Measurements from ENCODE around the gene MLYCD.

The MLYCD gene

DNA sequence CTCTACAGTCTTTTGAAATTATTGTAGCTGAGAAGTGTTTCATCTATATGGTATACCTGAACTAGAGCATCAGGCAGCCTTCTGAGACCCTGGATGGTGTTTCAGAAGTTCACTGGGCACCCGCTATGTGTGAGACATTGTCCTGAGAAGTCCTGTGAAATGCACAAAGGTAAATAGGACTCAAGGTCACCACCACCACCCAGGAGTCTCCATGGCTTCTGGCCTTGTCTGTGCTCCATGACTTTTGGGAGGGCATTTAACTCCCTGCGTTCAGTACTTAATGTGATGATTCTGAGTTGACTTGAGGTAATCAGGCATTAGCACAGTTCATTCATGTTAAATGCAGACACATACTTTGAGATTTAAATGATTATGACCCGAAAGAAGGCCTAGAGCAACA, 1.1 kb downstream of the MLYCD start:
- ATAC-seq, result no peak

DNA sequence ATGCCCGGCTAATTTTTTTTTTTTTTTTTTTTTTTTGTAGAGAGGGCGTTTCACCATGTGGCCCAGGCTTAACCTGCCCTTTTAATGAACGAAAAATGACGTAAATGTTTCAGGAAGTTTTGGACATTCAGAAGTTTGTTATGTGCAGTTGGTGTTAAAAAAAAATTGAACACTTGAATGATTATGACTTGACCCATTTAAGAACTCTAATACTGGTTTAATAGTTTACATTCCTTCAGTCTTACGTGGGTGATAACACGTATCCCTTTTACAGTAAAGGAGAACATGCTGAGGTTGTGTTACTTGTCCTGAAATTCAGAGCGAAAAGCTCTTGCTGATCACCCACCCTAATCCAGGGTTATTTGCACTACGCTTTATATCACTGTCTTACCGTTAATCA, 1.7 kb downstream of the MLYCD start:
- ATAC-seq, result no peak

- no peak for ATAC-seq
Measured at GRCh38 chr16:83901101-83901500, 2.2 kb downstream of the MLYCD start.

DNA sequence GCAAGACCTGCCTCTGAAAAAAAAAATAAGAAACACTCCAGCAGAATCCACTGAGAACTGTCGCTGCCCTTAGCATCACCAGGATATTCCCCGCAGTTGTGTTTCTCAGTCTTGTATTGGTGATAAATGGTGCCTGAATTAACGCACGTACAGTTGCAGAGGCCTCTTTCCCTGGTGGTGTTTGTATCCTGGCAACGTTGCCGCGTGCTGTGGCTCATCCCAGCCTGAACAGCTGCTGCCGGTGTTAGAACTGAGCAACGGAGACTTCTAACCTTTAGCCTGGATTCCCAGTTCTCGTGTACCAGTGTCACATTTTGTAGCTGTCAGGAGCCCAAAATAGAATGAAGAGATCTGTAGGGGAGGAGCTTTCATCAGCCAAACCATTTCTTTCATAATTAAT, 4.8 kb downstream of the MLYCD start:
- no peak for ATAC-seq

GRCh38 chr16:83906683-83907082, 7.8 kb downstream of the MLYCD start:
- ATAC-seq, result no peak

GRCh38 chr16:83907111-83907510, 8.2 kb downstream of the MLYCD start:
- ATAC-seq, result no peak

- ATAC-seq, result no peak
Measured at GRCh38 chr16:83907631-83908250, 8.8 kb downstream of the MLYCD start.

- ATAC-seq, result no peak
Measured at GRCh38 chr16:83908798-83909197, 9.9 kb downstream of the MLYCD start.

DNA sequence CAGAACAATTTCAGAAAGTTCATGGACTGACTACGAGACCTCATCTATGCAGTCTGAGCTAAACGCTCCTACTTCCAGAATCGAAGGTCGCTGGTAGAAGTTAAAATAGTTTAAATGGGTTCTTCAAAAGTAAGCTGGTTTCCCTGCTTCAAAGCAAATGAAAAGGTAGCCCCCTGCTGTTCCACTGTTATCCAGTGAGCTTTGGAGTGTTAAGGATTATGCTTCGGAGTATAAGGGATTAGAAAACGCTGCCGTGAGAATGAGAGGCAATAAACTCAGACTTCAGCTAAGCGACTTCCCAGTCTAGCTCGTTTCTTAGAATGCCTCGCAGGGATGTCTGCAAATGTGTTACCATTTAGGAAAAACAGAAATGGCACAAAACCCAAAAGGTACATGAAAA, 12.4 kb downstream of the MLYCD start:
- ATAC-seq, result no peak

GRCh38 chr16:83912519-83913244, 13.8 kb downstream of the MLYCD start:
- ATAC-seq, result no peak

DNA sequence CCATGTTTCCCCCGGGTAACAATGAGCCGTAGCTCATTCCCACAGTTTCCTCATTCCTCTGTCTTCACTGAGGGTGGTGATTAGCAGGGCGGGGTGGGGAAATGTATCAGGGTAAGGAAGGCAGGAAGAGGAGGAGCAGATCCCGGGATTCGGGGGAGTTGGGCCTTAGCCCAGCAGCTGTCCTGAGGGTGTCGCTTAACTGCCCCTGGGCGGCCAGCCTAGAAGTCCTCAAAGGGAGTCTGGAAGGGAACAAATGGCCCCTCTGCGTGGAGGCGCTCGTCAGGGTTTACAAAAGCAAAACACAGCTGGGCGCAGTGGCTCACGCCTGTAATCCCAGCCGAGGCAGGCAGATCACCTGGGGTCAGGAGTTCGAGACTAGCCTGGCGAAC, 14.3 kb downstream of the MLYCD start:
- no peak for ATAC-seq

DNA sequence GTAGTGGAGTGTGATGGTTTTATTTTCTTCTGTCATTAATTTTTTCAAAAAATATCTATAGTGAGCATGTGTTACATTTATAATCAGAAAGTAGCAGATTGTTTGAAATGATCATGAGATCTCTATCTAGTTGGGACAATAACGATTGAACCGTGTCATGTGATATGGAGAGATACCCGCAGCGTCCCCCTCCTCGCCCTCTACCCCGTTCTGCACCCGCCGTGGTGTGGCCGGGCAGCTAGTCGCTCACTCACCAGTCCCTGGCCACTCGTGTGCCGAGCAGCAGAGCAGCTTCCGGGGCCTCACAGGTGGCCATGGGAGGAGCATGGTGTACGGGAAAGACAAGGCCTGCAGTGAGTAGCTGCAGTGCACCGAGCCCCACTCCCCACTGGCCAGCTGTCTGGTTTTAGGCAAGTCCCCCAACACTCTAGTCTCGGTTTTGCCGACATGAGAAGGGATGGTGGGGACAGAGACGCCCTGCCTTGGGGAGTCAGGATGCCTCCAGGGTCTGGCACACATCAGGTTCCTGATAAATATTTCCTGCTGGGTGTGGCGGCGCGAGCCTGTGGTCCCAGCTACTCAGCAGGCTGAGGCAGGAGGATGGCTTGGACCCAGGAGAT, 15.3 kb downstream of the MLYCD start:
- ATAC-seq, result no peak

GRCh38 chr16:83915081-83915480, 16.2 kb downstream of the MLYCD start:
- no peak for ATAC-seq

DNA sequence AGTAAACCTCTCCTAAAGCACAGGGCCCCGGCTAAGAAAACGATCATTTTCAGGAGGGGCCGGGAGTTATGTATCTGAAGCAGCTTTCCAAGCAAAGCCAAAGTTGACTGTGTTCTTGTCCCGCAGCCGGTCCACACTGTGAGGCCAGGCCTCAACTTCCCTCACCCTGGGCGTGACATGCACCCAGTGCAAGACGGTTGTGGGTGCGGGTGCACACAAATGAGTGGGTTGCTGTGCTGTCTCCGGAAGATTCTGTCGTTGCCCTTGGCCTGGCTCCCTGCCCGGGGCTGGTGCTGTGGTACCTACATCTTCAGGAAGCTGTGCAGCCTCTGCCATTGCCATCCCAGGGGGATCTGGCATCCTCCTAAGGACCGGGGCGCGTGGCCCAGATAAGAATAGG, 16.6 kb downstream of the MLYCD start:
- ATAC-seq, result no peak

- no peak for ATAC-seq
Measured at GRCh38 chr16:83917152-83918120, 18.5 kb downstream of the MLYCD start.

DNA sequence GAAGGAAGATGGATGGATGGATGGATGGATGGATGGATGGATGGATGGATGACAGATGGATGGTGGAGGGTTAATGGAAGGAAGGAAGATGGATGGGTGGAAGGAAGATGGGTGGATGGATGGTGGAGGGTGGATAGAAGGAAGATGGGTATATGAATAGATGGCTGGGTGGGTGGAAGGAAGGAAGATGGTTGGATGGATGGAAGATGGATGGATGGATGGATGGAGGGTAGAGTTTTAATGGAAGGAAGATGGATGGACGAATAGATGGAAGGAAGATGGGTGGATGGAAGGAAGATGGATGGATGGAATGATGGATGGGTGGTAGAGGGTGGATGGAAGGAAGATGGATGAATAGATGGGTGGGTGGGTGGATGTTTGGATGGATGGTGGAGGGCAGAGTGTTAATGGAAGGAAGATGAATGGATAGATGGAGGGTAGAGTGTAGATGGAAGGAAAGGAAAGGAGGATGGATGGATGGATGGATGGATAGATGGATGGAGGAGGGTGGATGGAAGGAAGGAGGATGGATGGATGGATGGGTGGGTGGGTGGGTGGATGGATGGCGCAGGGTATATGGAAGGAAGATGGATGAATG, 22.1 kb downstream of the MLYCD start:
- no peak for ATAC-seq

- no peak for ATAC-seq
Measured at GRCh38 chr16:83923581-83924365, 24.9 kb downstream of the MLYCD start.

GRCh38 chr16:83924686-83925085, 25.8 kb downstream of the MLYCD start:
- no peak for ATAC-seq

DNA sequence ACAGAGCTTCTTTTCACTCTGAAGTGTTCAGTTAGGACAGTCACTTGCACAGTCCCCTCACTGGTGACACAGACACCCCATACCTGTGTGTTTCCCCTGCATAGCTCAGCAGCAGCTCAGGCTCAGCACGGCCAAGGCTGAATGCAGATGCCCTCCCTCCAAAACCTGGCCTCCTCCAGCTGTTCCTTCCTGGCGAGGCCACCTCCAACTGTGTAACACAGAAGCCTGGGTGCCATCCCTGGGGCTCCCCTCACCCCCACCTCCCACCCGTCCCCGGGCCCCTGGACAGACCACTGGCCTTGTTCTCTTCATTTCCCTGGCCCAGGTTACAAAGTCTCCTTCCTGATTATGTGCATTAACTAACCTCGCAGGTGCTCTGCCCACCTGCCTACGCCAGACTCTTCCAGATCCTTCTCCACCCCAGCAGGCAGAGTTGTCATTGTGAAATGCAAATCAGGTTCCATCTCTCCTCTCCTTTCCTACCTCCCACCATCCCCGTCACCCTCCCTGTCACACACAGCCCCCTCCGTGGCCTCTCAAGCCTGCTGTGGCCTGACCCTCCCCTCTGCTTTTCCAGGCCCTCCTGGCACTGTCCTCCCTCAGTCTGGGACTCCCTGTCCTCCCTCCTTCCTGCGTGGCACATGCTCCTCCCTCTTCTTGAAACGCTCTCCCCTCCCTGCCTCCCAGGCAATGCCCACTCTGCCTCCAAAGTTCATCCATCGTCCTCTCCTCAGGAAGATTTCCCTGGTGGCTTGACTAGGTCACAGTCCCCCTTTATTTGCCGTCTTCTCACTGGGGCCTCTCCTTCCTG, 26.4 kb downstream of the MLYCD start:
- no peak for ATAC-seq

GRCh38 chr16:83925957-83926725, 27.2 kb downstream of the MLYCD start:
- ATAC-seq, result no peak
